Esophagus squamous epithelium (tissue), 5 donors: ENCODE measurements around the gene CHMP1B. TPM values are rescaled to one million over a fixed set of nuclear protein-coding genes. Genes with fewer than 3 reads are reported as not detected.

ENCODE experiments used
- DNase-seq: peaks from one replicate; lab custom pipeline; 2025; lab: John Stamatoyannopoulos, UW
- H3K27ac ChIP-seq, 4 donors: fragments of 200-600 bp; sonication (generic); one replicate each; pipeline ENCODE4 v1.5.1; 2016 to 2019; ENCODE audit warnings: mild to moderate bottlenecking in 1 of 4
- H3K27me3 ChIP-seq, 4 donors: fragments of 200-600 bp; sonication (generic); 1 replicate in 3 of 4; 2 replicates in 1 of 4; pipeline versions ENCODE4 v1.5.1 to v1.6.0; 2017 to 2021; ENCODE audit warnings: antibody characterized with exemption in 1 of 4
- H3K36me3 ChIP-seq, 3 donors: fragments of 200-600 bp; sonication (generic); one replicate each; pipeline ENCODE4 v1.5.1; 2016 to 2019
- H3K4me1 ChIP-seq, 3 donors: fragments of 200-600 bp; sonication (generic); one replicate each; pipeline ENCODE4 v1.5.1; 2017 to 2019
- H3K4me3 ChIP-seq, 4 donors: fragments of 200-600 bp; sonication (generic); 1 replicate in 3 of 4; 2 replicates in 1 of 4; pipeline ENCODE4 v1.5.1; 2016 to 2019; ENCODE audit warnings: mild to moderate bottlenecking in 2 of 4, moderate library complexity in 1 of 4
- H3K9me3 ChIP-seq, 3 donors: fragments of 200-600 bp; sonication (generic); one replicate each; pipeline ENCODE4 v1.5.1; 2016 to 2019
- CTCF ChIP-seq, 6 experiments: fragments of 450-650 bp in 4 of 6; fragments of 200-600 bp in 2 of 6; sonication (generic) in 2 of 6; IDR thresholded peaks; one replicate each; pipeline ENCODE4 v1.5.1; 2016 to 2019; ENCODE audit warnings: antibody characterized with exemption in 6 of 6, mild to moderate bottlenecking in 4 of 6, moderate library complexity in 4 of 6
- POLR2A ChIP-seq, 4 donors: fragments of 450-650 bp; IDR thresholded peaks; one replicate each; pipeline ENCODE4 v1.6.1; 2017; ENCODE audit warnings: antibody characterized with exemption in 4 of 4, mild to moderate bottlenecking in 4 of 4, moderate library complexity in 3 of 4
- WGBS, 2 donors: methylation state at CpG; one replicate each; pipeline ENCODE4 v1.1.5; 2018; 5-methylcytosine and 5-hydroxymethylcytosine counted together
- intact Hi-C: fragments of 100-400 bp; cut with DNase I; formaldehyde crosslinking; loops from one replicate; pipeline ENCODE4 v1.15.0; 2022
- total RNA-seq, 4 donors: library from RNA; depleted of rRNA; stranded (reverse); fragments of >200 nt; gene quantifications; one replicate each; pipeline ENCODE4 v1.1.0, GENCODE V29; 2016
- donor health status: DM: yes; HTN: yes; CAD: no.

The CHMP1B gene
- total RNA-seq, 4 donors from 2014 or later: 35.3 to 48.3 (median 42.3) TPM

GRCh38 chr18:11872479-11873136 lies 21.4 kb downstream of the CHMP1B start:
- no peaks in the 10 kb centered on the region for H3K27me3 ChIP-seq
- intact Hi-C loops: no loop called here
- H3K27ac ChIP-seq: no peak overlapping the region
- no peak for DNase-seq
- WGBS, 2 donors: 49 to 53% methylated on average over 5 to 12 of the region's 13 CpGs
- H3K4me1 ChIP-seq: peaks cover 0 to 7% (median 0%) of the 10 kb centered on the region in 3 donors
- peaks cover 0 to 63% (median 0%) of the 10 kb centered on the region in 3 donors for H3K36me3 ChIP-seq
- H3K4me3 ChIP-seq: no peak overlapping the region
- no peaks in the 10 kb centered on the region for H3K9me3 ChIP-seq
- TF ChIP-seq POLR2A (IDR thresholded peaks at IDR 0.05) (no peak), CTCF (IDR thresholded peaks at IDR 0.05) (peak in 5 of 6 experiments; percentile 28 to 56 (median 29))

- Histone ChIP-seq H3K4me3 (no peak overlapping the region), H3K36me3 (peaks cover 0 to 55% (median 0%) of the 10 kb centered on the region in 3 donors), H3K9me3 (no peaks in the 10 kb centered on the region), H3K27ac (no peak overlapping the region), H3K27me3 (no peaks in the 10 kb centered on the region), H3K4me1 (peaks cover 0 to 7% (median 0%) of the 10 kb centered on the region in 3 donors)
- no peak for DNase-seq
- intact Hi-C loops: no loop called here
- TF ChIP-seq CTCF (IDR thresholded peaks at IDR 0.05) (no peak), POLR2A (IDR thresholded peaks at IDR 0.05) (no peak)
- WGBS, 2 donors: 85 to 89% methylated on average over 12 to 13 of the region's 15 CpGs
Observed at GRCh38 chr18:11873670-11874340, 22.6 kb downstream of the CHMP1B start.

- TF ChIP-seq POLR2A (IDR thresholded peaks at IDR 0.05) (no peak), CTCF (IDR thresholded peaks at IDR 0.05) (no peak)
- H3K36me3 ChIP-seq: peaks cover 0 to 53% (median 0%) of the 10 kb centered on the region in 3 donors
- H3K4me1 ChIP-seq: peaks cover 0 to 7% (median 0%) of the 10 kb centered on the region in 3 donors
- H3K4me3 ChIP-seq: no peak overlapping the region
- intact Hi-C loops: no loop called here
- no peaks in the 10 kb centered on the region for H3K9me3 ChIP-seq
- no peak for DNase-seq
- H3K27ac ChIP-seq: no peak overlapping the region
- 73 to 85% methylated on average over 4 of the region's 8 CpGs for WGBS, 2 donors
- no peaks in the 10 kb centered on the region for H3K27me3 ChIP-seq
Observed at GRCh38 chr18:11874676-11875075, 23.5 kb downstream of the CHMP1B start.

GRCh38 chr18:11877497-11878135 lies 26.4 kb downstream of the CHMP1B start:
- whole genome bisulfite sequencing, 2 donors: 78 to 89% methylated on average over 8 to 9 of the region's 10 CpGs
- intact Hi-C loops: no loop called here
- H3K9me3 ChIP-seq: no peaks in the 10 kb centered on the region
- DNase-seq: no peak
- no peaks in the 10 kb centered on the region for H3K4me1 ChIP-seq
- no peak overlapping the region for H3K4me3 ChIP-seq
- no peak overlapping the region for H3K27ac ChIP-seq
- no peak for TF ChIP-seq CTCF (IDR thresholded peaks at IDR 0.05)
- TF ChIP-seq POLR2A (IDR thresholded peaks at IDR 0.05): no peak
- H3K36me3 ChIP-seq: peaks cover 0 to 71% (median 0%) of the 10 kb centered on the region in 3 donors
- no peaks in the 10 kb centered on the region for H3K27me3 ChIP-seq
